CD1c-positive myeloid dendritic cell (primary cell): ENCODE results near the gene RNF115.
A peak's percentile ranks its signal among the peaks of the same experiment; 100 is the strongest.
"Not testable (repeated sequence)": the region's sequence is repeated elsewhere in the genome, so short reads cannot be mapped to it uniquely, and the experiment has no call there.

Experiments used
- DNase-seq: peaks from one replicate; pipeline ENCODE4 v3.0.0-alpha.2; 2016; ENCODE audit errors: extremely low spot score

Gene RNF115

GRCh38 chr1:145730467-145730866 lies 93.4 kb downstream of the RNF115 start:
- no peak for DNase-seq

- no peak for DNase-seq
These were observed 94.0 kb downstream of the RNF115 start for GRCh38 chr1:145729666-145730436.

GRCh38 chr1:145729196-145729595 lies 94.7 kb downstream of the RNF115 start:
- DNase-seq: no peak

- DNase-seq: not testable (repeated sequence)
These were observed 97.7 kb downstream of the RNF115 start for GRCh38 chr1:145726193-145726592.

- peak; percentile 69 for DNase-seq
These were observed 102.8 kb downstream of the RNF115 start for GRCh38 chr1:145720878-145721671.

GRCh38 chr1:145720556-145720877 lies 103.4 kb downstream of the RNF115 start:
- DNase-seq: no peak

- no peak for DNase-seq
These were observed 104.4 kb downstream of the RNF115 start, which contains the start of gene CD160 for GRCh38 chr1:145719230-145720079. TSS of gene CD160 (plus strand) at chr1:145719499. CDS start at chr1:145728328, 8,829 bp downstream.

- DNase-seq: not testable (repeated sequence)
These were observed 105.4 kb downstream of the RNF115 start for GRCh38 chr1:145718465-145718864.

GRCh38 chr1:145717833-145718232 lies 106.1 kb downstream of the RNF115 start:
- no peak for DNase-seq

- DNase-seq: no peak
These were observed 107.1 kb downstream of the RNF115 start for GRCh38 chr1:145716641-145717345.

GRCh38 chr1:145714524-145715111 lies 109.3 kb downstream of the RNF115 start:
- no peak for DNase-seq

GRCh38 chr1:145711213-145711651 lies 112.7 kb downstream of the RNF115 start:
- DNase-seq: no peak

GRCh38 chr1:145710291-145711027 lies 113.4 kb downstream of the RNF115 start:
- no peak for DNase-seq

- DNase-seq: no peak
These were observed 115.8 kb downstream of the RNF115 start for GRCh38 chr1:145708063-145708462.

- DNase-seq: no peak
These were observed 116.6 kb downstream of the RNF115 start, which contains the start of gene PDZK1 for GRCh38 chr1:145707183-145707867. TSS of gene PDZK1 (minus strand) at chr1:145707368. CDS start at chr1:145688021, 19,347 bp downstream.

GRCh38 chr1:145706086-145706664 lies 117.7 kb downstream of the RNF115 start:
- DNase-seq: no peak

- no peak for DNase-seq
These were observed 118.3 kb downstream of the RNF115 start for GRCh38 chr1:145705622-145706021.

- DNase-seq: no peak
These were observed 121.1 kb downstream of the RNF115 start for GRCh38 chr1:145702826-145703225.

GRCh38 chr1:145702052-145702451 lies 121.8 kb downstream of the RNF115 start:
- no peak for DNase-seq
